Calu3 (cell line): ENCODE data around the gene ZNF43. TPM values are rescaled to one million over a fixed set of nuclear protein-coding genes. Genes with fewer than 3 reads are reported as not detected.

ENCODE experiments used
- total RNA-seq: library from RNA; stranded (reverse); gene quantifications from 2 replicates; pipeline ENCODE4 v1.2.3, GENCODE V29; 2022

ZNF43 gene
- total RNA-seq, 1 experiment from 2014 or later = 6.5 TPM

Other genes starting within 250 kb of the ZNF43 start
- gene ZNF100, start 68.6 kb downstream of the ZNF43 start, total RNA-seq = 9.1 and 9.4 TPM in 2 replicates
- not detected in 2 replicates for gene ZNF208, start 174.8 kb upstream of the ZNF43 start, total RNA-seq
- 2.5 and 2.8 TPM in 2 replicates for gene ZNF257, start 216.3 kb upstream of the ZNF43 start, total RNA-seq